Calu3 (cell line): ENCODE data around the gene MBP. TPM values are rescaled to one million over a fixed set of nuclear protein-coding genes. Genes with fewer than 3 reads are reported as not detected.

ENCODE experiments used
- BruUV-seq: library from RNA; stranded (reverse); fragments of 400-500 nt; replicated peaks from 2 replicates; lab custom pipeline; 2021; lab: Mats Ljungman, UMichigan
- CTCF ChIA-PET: fragments of 300-600 bp; sonication (Branson Sonifier 250); formaldehyde crosslinking; loops from one replicate; lab custom pipeline; 2022; ENCODE audit warnings: antibody characterized with exemption; lab: Charles Lee
- DNase-seq: peaks from one replicate; pipeline ENCODE4 v3.0.0; 2022
- H3K27ac Mint-ChIP-seq: one replicate; pipeline ENCODE4 v1.8.0; 2022; ENCODE audit warnings: mixed read lengths; ENCODE audit not compliant: unreplicated experiment
- H3K27me3 Mint-ChIP-seq: one replicate; pipeline ENCODE4 v1.8.0; 2022; ENCODE audit warnings: mixed read lengths; ENCODE audit not compliant: unreplicated experiment
- H3K36me3 Mint-ChIP-seq: one replicate; pipeline ENCODE4 v1.8.0; 2022; ENCODE audit warnings: mild to moderate bottlenecking, moderate library complexity, mixed read lengths; ENCODE audit not compliant: insufficient read depth, unreplicated experiment
- H3K4me1 Mint-ChIP-seq: one replicate; pipeline ENCODE4 v1.8.0; 2022; ENCODE audit warnings: mild to moderate bottlenecking, low read depth, mixed read lengths; ENCODE audit not compliant: unreplicated experiment
- H3K4me3 Mint-ChIP-seq: one replicate; pipeline ENCODE4 v1.8.0; 2022; ENCODE audit warnings: mild to moderate bottlenecking, low read depth, moderate library complexity, mixed read lengths; ENCODE audit not compliant: unreplicated experiment
- H3K9me3 Mint-ChIP-seq: one replicate; pipeline ENCODE4 v1.8.0; 2022; ENCODE audit warnings: low read depth, mixed read lengths; ENCODE audit not compliant: unreplicated experiment
- intact Hi-C: fragments of 100-400 bp; cut with micrococcal nuclease; formaldehyde crosslinking; loops from one replicate; pipeline ENCODE4 v1.10.0; 2022; ENCODE audit not compliant: unreplicated experiment
- total RNA-seq: library from RNA; stranded (reverse); gene quantifications from 2 replicates; pipeline ENCODE4 v1.2.3, GENCODE V29; 2022
- TF ChIP-seq, protein P1 (sequence below): fragments of 200-600 bp; IDR thresholded peaks from one replicate; pipeline ENCODE4 v1.8.0; 2022; ENCODE audit warnings: antibody characterized with exemption; ENCODE audit not compliant: unreplicated experiment

Gene MBP
- total RNA-seq, 1 experiment from 2014 or later, result 221 TPM

GRCh38 chr18:77118256-77119090 lies 14.1 kb downstream of the MBP start:
- CTCF ChIA-PET, result interaction anchor here (1.4 kb wide), 1 partner anchor 9 kb away, joined by 7 read pairs; no protein-coding TSS in a partner anchor
- DNase-seq, result no peak
- Mint-ChIP-seq H3K9me3 (peaks cover 6% of the 10 kb centered on the region), H3K27ac (peak overlapping the region; percentile 46), H3K36me3 (peaks cover 81% of the 10 kb centered on the region), H3K27me3 (no peaks in the 10 kb centered on the region), H3K4me1 (peaks cover 70% of the 10 kb centered on the region), H3K4me3 (no peak overlapping the region)
- TF ChIP-seq, protein P1, sequence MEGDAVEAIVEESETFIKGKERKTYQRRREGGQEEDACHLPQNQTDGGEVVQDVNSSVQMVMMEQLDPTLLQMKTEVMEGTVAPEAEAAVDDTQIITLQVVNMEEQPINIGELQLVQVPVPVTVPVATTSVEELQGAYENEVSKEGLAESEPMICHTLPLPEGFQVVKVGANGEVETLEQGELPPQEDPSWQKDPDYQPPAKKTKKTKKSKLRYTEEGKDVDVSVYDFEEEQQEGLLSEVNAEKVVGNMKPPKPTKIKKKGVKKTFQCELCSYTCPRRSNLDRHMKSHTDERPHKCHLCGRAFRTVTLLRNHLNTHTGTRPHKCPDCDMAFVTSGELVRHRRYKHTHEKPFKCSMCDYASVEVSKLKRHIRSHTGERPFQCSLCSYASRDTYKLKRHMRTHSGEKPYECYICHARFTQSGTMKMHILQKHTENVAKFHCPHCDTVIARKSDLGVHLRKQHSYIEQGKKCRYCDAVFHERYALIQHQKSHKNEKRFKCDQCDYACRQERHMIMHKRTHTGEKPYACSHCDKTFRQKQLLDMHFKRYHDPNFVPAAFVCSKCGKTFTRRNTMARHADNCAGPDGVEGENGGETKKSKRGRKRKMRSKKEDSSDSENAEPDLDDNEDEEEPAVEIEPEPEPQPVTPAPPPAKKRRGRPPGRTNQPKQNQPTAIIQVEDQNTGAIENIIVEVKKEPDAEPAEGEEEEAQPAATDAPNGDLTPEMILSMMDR, result no peak
- intact Hi-C loops, result no loop called here
- no TSS peak for BruUV-seq

DNA sequence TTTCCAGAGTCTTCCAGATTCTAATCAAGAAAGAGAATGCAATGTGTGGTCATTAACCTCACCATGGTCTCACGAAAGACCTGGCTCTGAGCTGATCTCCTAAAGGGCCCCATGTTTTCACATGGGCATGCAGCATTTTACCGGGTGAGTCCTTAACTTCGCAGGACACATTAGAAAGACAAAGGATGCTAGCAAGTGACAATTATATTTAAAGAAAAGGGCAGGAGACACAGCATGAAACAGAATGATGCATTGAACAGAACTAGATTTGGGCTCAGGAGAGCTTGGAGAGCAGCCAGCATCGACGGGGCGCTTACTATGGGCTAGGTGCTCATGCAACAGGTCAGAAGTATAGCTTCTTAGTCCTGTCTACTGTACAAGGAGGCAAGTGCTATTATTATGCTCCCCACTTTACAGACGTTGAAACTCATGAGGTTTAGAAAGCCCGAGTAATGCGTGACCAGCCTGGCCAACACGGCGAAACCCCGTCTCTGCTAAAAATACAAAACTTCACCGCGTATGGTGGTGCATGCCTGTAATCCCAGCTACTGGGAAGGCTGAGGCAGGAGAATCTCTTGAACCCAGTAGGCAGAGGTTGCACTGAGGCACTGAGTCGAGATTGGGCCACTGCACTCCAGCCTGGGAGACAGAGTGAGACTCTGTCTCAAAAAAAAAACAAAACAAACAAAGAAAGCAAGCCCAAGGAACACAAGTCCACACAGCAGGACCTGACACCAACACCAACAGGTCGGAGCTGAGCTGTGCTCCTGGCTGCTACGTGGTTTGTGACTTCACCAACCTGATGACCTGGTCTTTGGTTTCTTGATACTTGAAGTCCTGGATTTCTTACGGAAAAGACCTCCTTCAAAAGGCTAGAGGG lies 16.1 kb downstream of the MBP start:
- intact Hi-C loops, result no loop called here
- Mint-ChIP-seq H3K4me1 (peaks cover 70% of the 10 kb centered on the region), H3K27ac (peak overlapping the region; percentile 96), H3K4me3 (no peak overlapping the region), H3K27me3 (no peaks in the 10 kb centered on the region), H3K36me3 (peaks cover 88% of the 10 kb centered on the region), H3K9me3 (peaks cover 6% of the 10 kb centered on the region)
- BruUV-seq, result no TSS peak
- TF ChIP-seq, protein P1, result no peak
- DNase-seq, result no peak
- CTCF ChIA-PET, result interaction anchor here (2.5 to 3.3 kb wide), 3 partner anchors 11 to 49 kb away, joined by 16 to 33 read pairs (median 24); partner anchors contain the start of gene MBP

DNA sequence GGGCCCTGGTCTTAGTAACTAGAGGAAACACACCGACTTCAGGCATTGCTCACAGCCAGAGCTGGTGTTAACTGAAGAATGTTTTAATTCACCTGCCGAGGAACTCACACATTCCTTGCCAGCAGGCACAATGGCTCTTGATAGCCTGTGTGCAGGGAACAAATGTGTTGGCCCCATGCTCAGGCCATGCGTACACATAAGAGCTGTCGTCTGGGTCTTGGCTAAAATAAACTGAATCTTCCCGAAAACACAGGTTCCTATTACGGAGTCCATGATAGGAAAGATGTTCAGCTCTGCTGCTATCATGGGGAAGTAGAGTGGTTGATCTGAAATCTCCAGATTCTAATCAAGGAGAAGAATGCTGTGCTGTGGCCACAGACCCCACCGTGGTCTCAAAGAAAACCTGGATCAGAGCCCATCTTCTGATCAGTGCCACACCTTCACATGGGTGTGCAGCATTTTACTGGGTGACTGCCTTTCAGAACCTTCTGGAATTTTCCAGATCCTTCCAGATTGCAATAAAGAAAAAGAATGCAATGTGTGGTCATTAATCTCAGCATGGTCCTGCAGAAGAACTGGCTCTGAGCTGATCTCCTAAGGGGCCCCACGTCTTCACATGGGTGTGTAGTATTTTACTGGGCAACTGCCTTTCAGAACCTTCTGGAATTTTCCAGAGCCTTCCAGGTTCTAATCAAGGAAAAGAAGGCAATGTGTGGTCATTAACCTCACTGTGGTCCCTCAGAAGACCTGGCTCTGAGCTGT lies 17.2 kb downstream of the MBP start:
- TF ChIP-seq, protein P1, result no peak
- peaks cover 75% of the 10 kb centered on the region for H3K4me1 Mint-ChIP-seq
- no peaks in the 10 kb centered on the region for H3K27me3 Mint-ChIP-seq
- H3K36me3 Mint-ChIP-seq, result peaks cover 92% of the 10 kb centered on the region
- intact Hi-C loops, result no loop called here
- peaks cover 6% of the 10 kb centered on the region for H3K9me3 Mint-ChIP-seq
- TSS peak; percentile 89 for BruUV-seq
- H3K4me3 Mint-ChIP-seq, result peak overlapping the region; percentile 54
- peak; percentile 42 for DNase-seq
- peak overlapping the region; percentile 96 for H3K27ac Mint-ChIP-seq
- CTCF ChIA-PET, result interaction anchor here (0.8 to 3.3 kb wide), 20 partner anchors 9 to 131 kb away, joined by 3 to 33 read pairs (median 6); partner anchors contain the start of gene MBP
